GM10847 (cell line): ENCODE data around the gene PRKCQ.

Experiments
- POLR2A ChIP-seq: IDR thresholded peaks from 2 replicates; pipeline ENCODE4 v1.6.1; 2011; ENCODE audit not compliant: insufficient read length; ENCODE audit errors: extremely low read depth

PRKCQ gene

GRCh38 chr10:6579904-6580278 is at the start of gene PRKCQ:
Gene PRKCQ (minus strand): TSS chr10:6580276. CDS start chr10:6515135, 65,141 bp downstream.
- no peak for TF ChIP-seq POLR2A

DNA sequence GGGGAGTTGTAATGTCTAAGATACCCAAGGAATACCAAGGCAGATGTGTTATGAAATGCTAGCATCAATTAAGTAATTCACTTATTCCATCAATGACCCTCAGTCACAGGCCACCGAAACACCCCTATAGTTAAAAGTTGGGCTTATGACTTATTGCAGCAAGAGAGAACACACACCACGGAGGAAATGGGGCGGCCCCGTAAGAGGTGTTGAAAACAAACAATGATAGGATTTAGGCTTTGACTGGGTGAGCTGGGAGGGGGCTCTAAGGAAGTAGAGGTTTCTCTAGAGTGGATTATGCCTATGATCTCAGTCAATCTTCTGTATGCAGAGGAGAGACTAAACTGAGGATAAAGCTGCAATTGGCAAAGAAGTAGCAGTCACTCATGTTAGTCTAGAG is 45.4 kb upstream of the PRKCQ start:
- TF ChIP-seq POLR2A, result no peak

GRCh38 chr10:6624392-6624791 is 44.3 kb upstream of the PRKCQ start:
- TF ChIP-seq POLR2A, result no peak

DNA sequence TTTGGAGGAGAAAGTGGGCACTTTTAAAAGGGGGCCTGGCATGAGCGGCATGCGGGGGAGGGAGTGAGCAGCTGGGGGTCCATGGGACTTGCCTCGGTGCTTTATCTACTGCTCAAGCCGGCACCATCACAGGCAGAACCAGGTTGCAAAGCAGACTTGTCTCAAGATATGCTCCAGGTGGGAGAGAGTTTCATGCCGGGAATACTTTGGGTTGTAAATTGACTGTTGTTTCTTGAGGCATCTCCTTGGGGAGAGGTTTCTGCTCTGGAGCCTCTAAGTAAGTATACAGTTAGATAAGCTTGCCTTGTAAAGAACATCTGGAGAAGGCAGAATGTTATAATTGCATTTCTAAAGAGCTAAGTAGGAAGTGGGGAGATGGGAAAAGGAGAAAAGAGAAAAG is 42.8 kb upstream of the PRKCQ start:
- no peak for TF ChIP-seq POLR2A

DNA sequence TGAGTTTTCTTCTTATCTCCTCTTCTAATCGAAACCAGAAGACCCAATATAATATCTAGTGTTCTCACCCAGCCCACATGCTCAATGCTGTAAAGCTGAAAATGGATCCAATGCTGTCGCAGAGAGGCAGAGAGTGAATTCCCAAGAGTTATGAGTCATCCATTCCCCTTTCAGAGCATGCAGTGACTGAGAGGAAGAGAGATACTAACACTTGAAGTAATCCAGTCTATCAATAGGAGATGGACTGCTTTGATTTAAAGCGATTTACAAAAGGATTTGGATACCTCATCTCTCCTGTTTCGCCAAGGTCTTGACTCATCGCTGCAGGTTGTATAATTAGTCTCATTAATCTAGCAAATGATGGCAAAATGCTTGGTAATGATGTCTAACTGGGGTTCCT is 41.5 kb upstream of the PRKCQ start:
- no peak for TF ChIP-seq POLR2A

DNA sequence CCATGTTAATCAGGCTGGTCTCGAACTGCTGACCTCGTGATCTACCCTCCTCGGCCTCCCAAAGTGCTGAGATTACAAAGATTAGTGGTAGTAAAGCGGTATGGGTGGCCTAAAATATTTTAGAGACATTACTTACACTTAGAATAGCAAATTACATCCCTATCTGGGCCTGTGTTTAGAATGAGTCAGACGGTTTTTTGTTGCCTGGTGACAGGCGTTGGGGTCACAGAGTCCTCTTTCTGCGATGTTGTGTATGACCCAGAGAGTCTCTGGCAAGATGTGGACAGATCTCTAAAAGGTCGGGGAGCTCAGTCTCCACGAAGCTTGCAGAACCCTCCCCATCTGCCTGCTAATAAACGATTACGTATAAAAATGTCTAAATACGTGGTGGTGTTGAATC is 39.6 kb upstream of the PRKCQ start:
- no peak for TF ChIP-seq POLR2A

DNA sequence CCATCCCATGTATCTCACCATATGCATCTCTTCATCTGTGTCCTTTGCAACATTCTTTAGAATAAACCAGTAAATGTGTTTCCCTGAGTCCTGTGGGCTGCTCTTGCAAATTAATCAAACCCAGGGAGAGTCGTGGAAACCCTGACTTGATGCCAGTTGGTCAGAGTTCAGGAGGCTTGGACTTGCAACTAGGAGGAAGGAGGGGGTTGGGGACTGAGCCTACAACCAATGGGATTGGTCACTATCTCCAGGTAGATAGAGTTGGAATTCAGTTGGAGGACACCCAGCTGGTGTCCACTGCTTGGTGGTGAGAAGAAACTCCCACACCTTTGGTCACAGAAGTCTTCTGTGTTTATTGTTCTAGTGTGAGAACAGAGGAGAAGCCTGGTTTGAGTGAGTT is 38.3 kb upstream of the PRKCQ start:
- TF ChIP-seq POLR2A, result no peak

DNA sequence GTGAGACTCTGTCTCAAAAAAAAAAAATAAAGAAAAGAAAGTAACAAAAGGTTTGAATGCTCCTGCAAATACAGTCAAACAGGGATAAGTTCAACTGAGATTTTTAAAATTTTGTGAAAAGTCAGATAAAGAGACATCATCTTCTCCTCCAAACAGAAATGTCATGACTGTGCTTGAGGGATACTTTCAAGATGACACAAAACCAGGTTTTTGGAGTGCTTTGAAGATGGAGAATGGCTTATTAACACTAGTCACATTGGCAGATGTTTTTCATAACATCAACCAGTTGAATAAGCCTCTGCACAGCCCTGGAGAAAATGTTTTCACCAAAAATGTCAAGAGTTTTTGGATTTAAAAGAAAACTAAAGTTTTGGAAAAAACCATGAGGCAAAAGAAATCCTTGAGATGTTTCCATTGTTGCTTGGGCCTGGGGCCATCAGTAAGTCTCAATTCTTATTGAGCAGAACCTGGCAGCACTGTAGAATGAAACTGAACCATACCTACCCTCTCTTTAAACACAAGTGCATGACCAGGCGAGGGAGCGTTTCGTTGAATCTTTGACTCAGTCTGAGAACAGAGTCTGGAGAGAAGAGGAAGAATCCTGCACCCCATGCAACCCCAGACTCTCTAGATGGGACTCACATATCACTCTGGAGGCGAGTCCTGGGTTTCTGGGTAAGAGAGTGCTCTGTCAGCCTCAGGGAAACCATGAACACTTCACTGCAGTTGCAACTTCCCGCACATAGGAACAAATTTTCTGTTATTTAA is 37.4 kb upstream of the PRKCQ start:
- TF ChIP-seq POLR2A, result no peak

DNA sequence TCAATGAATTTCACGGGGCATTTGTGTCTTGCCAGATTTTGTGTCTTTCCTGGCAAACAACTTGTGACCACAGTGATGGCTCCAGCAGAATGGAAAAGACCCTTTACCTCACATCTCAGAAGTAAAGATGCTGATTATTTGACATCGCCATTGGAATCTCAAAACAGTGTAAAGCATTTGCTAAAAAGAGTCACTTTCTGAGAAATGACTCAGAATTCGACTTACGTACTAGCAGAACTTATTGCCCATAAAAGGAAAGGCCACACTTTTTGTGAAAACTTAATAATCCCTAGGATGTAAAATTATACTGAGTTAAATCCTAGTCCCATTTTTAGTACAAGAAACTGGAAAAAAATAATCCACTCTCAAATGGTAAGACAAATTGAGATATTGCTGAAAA is 35.9 kb upstream of the PRKCQ start:
- no peak for TF ChIP-seq POLR2A

DNA sequence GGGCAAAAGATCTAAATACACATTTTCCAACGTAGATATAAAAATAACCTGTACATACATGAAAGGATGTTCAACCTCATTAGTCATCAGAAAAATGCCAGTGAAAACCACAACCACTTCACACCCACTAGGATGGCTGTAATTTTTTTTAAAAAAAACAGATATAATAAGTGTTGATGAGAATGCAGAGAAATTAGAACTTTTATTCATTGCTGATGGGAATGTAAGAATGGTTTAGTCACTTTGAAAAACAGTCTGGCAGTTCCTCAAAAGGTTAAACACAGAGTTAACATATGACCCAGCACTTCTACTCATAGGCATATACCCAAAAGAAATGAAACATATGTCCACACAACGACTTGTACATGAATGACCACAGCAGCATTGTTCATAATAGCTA is 32.3 kb upstream of the PRKCQ start:
- TF ChIP-seq POLR2A, result no peak

DNA sequence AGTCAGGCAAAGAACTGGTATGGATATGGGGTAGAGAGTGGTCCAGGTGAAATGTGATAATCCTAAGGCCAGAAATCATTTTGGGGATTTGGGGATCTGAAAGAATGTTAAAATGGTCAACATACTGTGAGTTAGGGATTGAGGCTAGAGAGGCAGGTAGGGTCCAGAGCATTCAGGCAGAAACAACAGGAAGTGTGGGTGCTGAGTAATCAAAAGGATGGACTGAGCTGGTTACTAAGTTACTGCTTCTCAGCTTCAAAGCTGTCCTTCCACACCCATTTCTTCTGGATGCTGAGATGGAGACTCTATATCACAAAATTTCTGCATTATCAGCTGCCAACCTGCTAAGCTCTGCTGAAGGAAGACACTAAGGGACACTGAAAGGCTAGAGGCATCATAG is 30.6 kb upstream of the PRKCQ start:
- no peak for TF ChIP-seq POLR2A

DNA sequence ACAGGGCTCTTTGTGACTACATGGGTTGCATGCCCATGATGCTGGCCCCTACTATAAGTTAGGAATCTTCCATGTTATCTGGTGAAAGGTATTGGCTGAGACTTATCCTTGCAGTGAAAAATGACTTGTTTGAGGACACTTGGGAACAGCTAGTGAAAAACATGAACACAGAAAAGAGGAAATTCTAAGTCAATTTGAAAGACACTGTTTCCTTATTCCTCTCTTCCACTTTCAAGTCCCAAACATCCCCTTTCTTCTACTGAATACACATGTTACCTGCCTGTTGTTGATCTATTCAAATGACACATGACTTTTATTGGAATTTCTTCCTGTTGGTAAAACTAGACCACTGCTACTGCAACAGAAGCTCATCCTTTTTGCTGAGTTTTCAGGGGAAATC is 29.5 kb upstream of the PRKCQ start:
- no peak for TF ChIP-seq POLR2A

- TF ChIP-seq POLR2A, result no peak
Measured at GRCh38 chr10:6607778-6608177, 27.7 kb upstream of the PRKCQ start.

- no peak for TF ChIP-seq POLR2A
Measured at GRCh38 chr10:6607182-6607581, 27.1 kb upstream of the PRKCQ start.

DNA sequence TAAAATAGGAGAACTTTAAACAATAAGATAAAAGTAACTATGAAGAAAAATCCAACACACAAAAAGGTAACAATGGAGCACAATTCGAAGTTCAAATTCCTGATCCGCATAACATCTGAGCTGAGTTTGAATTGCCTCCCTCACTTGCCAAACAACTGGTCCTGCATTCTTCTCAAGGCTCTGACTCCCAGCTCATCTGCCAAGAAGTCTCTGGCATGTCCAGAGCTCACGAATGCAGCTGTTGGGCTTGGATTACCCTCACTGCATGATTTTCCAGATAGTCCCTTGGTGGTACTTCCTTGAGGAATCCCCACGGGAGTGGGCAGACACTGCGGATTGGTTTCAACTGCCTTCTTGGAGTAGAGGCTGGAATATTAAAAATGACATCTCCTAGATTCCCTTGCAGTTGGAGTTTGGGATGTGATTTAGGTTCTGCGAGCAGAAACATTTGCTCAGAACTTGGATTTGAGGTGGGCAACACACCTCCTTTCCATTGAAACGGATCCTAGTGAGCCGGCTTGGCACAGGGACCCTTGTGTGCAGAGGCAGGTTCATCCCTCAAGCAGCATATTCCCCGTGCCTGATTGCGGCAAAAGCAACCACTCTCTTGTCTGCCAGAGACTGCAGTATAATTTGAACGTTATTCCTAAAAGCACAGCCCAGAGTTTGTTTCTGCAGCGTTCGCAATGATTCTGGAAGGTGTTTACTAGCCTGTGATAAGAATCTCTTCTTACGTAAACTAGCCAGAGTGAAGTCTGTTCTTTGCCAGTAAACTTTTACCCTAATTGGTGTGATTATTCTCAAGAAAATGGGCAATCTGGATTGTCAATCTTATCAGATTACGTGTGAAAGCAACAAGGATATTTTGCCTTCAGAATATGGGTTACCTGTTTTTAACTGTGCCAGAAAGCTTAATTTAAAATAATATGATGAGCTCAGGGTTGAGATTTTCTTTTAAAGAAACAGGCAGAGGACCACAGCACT is 23.4 kb upstream of the PRKCQ start:
- no peak for TF ChIP-seq POLR2A

DNA sequence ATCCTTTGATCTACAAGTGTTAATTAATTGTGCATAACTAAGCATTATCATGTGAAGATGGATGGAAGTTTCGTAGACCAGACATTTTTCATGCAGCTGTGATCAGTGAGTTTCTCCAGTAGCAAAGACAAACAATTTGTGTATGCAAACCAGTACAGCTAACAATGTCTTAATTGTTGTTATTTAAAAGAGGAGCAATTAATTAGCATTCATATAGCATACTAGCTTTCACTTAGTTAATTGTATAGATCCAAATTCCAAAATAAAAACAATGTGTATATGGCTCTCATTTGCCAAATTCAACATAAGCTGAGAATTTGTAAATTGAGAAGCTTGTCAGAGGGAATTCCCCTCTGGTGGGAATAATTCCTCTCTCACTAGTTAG is 22.6 kb upstream of the PRKCQ start:
- TF ChIP-seq POLR2A, result no peak
